Spleen (tissue), 7 donors: ENCODE data around the gene PDZD8.

Experiments used
- POLR2A ChIP-seq, 3 donors: fragments of 450-650 bp; IDR thresholded peaks; one replicate each; pipeline ENCODE4 v1.5.1; 2017; ENCODE audit warnings: antibody characterized with exemption in 3 of 3, mild to moderate bottlenecking in 1 of 3
- POLR2AphosphoS5 ChIP-seq, 3 donors: sonication (generic); formaldehyde crosslinking; IDR thresholded peaks; one replicate each; pipeline ENCODE4 v1.5.1; 2017; ENCODE audit warnings: antibody characterized with exemption in 3 of 3
- TF ChIP-seq, protein P1 (sequence below), 11 experiments: fragments of 200-600 bp in 7 of 11; fragments of 450-650 bp in 4 of 11; sonication (generic) in 4 of 11; IDR thresholded peaks in 8 of 11; conservative IDR thresholded peaks in 3 of 11; 1 replicate in 7 of 11; 2 replicates in 4 of 11; pipeline versions ENCODE4 v1.4.0 to v1.8.0; 2016 to 2021; ENCODE audit warnings: antibody characterized with exemption in 11 of 11, inconsistent platforms in 4 of 11, mild to moderate bottlenecking in 1 of 11
- donor health status: DM: no; HTN: no; CAD: no; lungs with moderate emphysema.
- donor health status: DM: no; HTN: no; CAD: no.
- donor health status: DM: no; HTN: no; CAD: no.

DNA sequence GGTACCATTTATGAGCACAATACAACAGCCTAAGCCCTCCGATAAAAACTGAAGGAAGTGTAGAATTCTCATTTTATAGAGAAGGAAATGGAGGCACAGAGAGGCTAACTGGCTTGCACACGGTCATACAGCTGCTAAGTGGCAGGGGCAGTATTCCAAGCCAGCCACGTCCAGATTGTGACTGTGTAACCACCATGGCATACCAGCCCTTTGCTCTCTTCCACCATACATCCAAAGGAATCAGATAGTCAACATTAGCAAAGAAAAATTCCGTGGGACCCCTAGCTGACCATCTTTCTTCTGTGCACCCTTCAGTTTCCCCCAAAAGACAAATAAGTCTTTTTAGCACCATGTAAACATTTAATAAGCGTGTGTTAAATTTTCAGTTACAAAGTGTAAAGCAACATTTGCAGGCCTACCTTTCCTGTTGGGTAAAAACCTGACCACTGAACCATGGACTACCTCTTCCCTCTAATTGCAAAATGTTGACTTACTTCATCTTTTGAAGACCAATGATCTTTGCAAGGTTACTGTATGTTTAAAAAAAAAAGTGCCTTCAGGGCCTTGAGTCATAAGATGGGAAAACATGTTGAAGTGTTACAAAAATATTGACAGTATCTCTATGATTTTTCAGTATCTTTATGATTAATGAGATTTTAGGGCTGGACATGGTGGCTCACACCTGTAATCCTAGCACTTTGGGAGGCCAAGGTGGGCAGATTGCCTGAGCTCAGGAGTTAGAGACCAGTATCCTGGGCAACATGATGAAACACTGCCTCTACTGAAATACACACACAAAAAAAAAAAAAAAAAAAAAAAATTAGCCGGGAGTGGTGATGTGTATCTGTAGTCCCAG lies 24.3 kb upstream of the PDZD8 start:
- TF ChIP-seq, protein P1, sequence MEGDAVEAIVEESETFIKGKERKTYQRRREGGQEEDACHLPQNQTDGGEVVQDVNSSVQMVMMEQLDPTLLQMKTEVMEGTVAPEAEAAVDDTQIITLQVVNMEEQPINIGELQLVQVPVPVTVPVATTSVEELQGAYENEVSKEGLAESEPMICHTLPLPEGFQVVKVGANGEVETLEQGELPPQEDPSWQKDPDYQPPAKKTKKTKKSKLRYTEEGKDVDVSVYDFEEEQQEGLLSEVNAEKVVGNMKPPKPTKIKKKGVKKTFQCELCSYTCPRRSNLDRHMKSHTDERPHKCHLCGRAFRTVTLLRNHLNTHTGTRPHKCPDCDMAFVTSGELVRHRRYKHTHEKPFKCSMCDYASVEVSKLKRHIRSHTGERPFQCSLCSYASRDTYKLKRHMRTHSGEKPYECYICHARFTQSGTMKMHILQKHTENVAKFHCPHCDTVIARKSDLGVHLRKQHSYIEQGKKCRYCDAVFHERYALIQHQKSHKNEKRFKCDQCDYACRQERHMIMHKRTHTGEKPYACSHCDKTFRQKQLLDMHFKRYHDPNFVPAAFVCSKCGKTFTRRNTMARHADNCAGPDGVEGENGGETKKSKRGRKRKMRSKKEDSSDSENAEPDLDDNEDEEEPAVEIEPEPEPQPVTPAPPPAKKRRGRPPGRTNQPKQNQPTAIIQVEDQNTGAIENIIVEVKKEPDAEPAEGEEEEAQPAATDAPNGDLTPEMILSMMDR (IDR thresholded peaks at IDR 0.05 in 8 of 11, conservative IDR thresholded peaks at IDR 0.05 in 3 of 11), result no peak
- TF ChIP-seq POLR2A (IDR thresholded peaks at IDR 0.05) (no peak), POLR2AphosphoS5 (IDR thresholded peaks at IDR 0.05) (no peak)
